ENCODE data around the gene TENM3.

DNA sequence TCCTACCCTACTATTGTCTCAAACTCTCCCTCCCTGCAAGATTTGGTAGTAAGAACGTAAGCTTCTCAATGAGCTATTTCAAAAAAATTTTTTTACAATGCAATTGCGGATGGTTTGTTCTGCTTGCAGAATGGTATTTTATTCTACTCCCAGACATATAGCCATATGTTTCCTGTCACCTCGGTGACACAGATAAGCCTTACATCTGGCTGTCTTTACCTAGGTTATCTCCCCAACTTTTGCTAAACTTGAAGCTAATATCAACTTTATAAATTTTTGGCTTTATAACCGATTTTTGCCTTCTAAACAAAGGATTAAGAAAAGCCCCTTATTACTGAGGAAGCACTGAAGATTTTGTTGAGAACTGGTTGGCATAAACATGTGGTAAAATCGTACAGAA is 331.5 kb downstream of the TENM3 start:
- TF ChIP-seq ZNF70 (CRISPR knock-in tag; IDR thresholded peaks at IDR 0.05) = no peak
- TF ChIP-seq ZNF565 (CRISPR knock-in tag; conservative IDR thresholded peaks at IDR 0.05; ENCODE audit: low read depth) = no peak
- no peak for TF ChIP-seq ZFP3 (CRISPR knock-in tag; IDR thresholded peaks at IDR 0.05)
- no peak for TF ChIP-seq ZFP30 (CRISPR knock-in tag; IDR thresholded peaks at IDR 0.05)
- TF ChIP-seq ISL1 (CRISPR knock-in tag; IDR thresholded peaks at IDR 0.05) = no peak
- TF ChIP-seq TOX (CRISPR knock-in tag; IDR thresholded peaks at IDR 0.05; ENCODE audit: borderline replicate concordance) = no peak
- TF ChIP-seq, protein P1, sequence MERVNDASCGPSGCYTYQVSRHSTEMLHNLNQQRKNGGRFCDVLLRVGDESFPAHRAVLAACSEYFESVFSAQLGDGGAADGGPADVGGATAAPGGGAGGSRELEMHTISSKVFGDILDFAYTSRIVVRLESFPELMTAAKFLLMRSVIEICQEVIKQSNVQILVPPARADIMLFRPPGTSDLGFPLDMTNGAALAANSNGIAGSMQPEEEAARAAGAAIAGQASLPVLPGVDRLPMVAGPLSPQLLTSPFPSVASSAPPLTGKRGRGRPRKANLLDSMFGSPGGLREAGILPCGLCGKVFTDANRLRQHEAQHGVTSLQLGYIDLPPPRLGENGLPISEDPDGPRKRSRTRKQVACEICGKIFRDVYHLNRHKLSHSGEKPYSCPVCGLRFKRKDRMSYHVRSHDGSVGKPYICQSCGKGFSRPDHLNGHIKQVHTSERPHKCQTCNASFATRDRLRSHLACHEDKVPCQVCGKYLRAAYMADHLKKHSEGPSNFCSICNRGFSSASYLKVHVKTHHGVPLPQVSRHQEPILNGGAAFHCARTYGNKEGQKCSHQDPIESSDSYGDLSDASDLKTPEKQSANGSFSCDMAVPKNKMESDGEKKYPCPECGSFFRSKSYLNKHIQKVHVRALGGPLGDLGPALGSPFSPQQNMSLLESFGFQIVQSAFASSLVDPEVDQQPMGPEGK (CRISPR knock-in tag; IDR thresholded peaks at IDR 0.05; ENCODE audit: borderline replicate concordance) = no peak
- TF ChIP-seq, protein P2, sequence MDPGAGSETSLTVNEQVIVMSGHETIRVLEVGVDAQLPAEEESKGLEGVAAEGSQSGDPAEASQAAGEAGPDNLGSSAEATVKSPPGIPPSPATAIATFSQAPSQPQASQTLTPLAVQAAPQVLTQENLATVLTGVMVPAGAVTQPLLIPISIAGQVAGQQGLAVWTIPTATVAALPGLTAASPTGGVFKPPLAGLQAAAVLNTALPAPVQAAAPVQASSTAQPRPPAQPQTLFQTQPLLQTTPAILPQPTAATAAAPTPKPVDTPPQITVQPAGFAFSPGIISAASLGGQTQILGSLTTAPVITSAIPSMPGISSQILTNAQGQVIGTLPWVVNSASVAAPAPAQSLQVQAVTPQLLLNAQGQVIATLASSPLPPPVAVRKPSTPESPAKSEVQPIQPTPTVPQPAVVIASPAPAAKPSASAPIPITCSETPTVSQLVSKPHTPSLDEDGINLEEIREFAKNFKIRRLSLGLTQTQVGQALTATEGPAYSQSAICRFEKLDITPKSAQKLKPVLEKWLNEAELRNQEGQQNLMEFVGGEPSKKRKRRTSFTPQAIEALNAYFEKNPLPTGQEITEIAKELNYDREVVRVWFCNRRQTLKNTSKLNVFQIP (CRISPR knock-in tag; IDR thresholded peaks at IDR 0.05; ENCODE audit: borderline replicate concordance, low read depth) = no peak
